Measurements from ENCODE around the gene S1PR4.

S1PR4 gene, protein sequence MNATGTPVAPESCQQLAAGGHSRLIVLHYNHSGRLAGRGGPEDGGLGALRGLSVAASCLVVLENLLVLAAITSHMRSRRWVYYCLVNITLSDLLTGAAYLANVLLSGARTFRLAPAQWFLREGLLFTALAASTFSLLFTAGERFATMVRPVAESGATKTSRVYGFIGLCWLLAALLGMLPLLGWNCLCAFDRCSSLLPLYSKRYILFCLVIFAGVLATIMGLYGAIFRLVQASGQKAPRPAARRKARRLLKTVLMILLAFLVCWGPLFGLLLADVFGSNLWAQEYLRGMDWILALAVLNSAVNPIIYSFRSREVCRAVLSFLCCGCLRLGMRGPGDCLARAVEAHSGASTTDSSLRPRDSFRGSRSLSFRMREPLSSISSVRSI

DNA sequence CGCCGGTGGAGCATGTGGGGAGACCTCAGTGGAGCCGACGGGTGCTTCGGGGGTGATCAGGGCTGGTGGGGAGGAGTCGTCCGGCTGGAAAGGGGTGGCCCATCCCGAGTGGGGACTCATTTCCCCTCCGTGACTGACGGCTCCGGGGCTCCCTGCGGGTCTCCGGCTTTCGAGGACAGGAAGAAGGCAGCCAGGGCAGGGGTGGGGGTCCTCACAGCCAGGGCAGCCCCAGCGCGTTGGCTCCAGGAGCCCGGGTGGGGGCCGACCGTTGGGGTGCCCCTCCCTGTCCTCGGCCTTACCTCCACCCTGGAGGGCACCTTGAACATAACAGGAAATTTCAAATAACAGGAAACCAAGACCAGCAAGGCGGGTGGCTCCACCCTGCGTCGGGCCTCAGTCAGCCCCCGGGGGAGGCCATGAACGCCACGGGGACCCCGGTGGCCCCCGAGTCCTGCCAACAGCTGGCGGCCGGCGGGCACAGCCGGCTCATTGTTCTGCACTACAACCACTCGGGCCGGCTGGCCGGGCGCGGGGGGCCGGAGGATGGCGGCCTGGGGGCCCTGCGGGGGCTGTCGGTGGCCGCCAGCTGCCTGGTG is at the start of gene S1PR4:
Gene S1PR4, plus strand, starts transcription at position 393 of the 596 bp plus-strand sequence. Its CDS starts 24 bp downstream, at position 417.
- DNase-seq, result peak in 1 of 2 donors; percentile 43

DNA sequence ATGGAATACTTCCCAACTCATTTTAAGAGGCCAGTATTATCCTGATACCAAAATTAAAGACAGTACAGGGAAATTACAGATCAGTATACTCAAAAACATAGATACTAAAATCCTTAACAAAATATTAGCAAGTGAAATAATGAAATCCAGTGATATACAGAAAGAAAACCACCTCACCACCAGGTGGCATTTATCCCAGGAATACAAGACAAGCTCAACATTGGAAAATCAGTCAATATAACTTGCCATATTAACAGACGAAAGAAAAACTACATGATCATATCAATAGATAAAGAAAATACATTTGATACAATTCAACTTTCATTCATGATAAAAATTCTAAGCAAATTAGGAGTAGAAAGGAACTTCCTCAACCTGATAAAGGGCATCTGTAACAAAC is 49.5 kb upstream of the S1PR4 start:
- no peak for DNase-seq

DNA sequence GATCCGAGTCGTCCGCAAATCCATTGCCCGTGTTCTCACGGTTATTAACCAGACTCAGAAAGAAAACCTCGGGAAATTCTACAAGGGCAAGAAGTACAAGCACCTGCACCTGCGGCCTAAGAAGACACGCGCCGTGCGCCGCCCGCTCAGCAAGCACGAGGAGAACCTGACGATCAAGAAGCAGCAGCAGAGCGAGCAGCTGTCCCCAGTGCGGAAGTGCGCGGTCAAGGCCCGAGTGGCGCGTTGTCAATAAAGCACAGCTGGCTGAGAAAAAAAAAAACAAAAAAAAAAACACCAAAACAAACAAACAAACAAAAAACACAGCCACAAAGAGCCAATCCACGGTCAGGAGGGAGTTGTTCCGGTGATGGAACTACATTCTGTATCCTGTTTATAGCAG is 47.4 kb upstream of the S1PR4 start:
- no peak for DNase-seq

DNA sequence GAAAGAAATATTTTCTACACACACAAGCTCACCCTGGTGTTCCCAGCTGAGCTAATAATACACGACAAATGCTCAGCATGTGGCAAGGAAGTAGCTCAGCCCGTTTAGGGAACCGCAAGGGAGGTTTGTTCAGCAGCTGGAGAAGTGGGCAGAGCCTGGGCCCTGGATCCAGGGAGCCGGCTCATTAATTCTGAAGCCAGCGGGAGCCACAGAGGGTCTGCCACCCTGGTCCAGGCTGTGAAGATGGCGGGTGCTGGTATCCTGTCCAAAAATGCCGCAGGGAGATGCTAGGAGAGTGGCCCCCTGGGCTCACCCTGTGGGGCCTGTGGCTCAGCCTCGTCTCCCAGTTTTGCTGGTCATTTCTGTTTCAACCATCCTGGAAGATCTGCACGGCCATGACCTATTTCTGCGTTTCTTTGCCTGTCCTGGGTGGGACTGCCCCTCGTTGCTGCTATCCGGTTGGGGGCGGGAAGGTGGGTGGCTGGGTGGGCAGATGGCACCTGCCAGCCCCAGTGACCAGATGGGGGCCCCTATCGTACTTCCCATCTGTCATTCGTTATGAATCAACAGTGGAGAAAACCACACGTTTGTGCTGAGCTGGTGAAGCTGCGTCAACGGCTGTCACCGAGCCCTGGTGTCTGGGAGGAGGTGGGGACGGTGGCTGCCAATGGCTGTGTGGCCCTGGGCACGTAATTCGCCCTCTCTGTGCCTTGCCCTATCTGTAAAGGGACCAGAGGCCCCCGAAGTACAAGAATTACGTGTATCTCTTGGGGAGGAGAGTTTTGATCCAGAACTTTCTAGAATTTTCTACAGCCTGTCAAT is 45.4 kb upstream of the S1PR4 start:
- peak; percentile 72 to 73 for DNase-seq

DNA sequence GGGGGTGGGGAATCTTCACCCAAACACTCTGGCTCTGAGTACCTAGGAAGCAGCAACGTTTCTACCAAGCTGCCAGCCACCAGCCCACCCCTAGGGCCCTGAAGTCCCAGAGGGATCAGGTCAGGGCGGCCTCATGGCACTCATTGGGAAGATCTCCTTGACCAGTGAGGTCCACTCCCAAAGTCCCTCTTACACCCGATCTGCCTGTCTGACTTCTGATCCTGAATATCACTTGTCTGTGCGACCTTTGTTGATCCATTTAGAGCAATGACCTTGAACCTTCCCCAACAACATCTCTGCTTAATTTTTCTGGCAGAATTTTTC is 44.8 kb upstream of the S1PR4 start:
- no peak for DNase-seq

DNA sequence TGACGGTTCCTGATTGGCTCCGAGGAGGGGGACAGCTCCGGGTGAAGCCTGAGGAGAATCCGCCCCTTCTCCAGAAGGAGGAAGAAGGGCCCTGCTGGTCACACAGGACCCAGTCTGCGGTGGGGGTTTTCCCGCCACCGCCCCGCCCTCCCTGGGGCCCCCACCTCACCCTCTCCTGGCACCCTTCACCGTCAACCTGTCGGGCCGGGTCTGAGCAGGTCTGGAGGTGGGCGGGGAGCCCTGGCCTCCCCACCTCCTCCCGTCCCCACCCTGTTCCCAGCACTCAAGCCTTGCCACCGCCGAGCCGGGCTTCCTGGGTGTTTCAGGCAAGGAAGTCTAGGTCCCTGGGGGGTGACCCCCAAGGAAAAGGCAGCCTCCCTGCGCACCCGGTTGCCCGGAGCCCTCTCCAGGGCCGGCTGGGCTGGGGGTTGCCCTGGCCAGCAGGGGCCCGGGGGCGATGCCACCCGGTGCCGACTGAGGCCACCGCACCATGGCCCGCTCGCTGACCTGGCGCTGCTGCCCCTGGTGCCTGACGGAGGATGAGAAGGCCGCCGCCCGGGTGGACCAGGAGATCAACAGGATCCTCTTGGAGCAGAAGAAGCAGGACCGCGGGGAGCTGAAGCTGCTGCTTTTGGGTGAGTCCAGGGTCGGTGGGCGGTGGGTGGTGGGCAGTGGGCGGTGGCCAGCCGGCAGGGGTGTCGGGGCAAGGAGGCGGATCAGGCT is 42.4 kb upstream of the S1PR4 start, which contains the start of gene GNA15:
Gene GNA15, plus strand, starts transcription at position 73 of the 723 bp plus-strand sequence. Its CDS starts 418 bp downstream, at position 491.
- DNase-seq, result peak; percentile 21 to 32

DNA sequence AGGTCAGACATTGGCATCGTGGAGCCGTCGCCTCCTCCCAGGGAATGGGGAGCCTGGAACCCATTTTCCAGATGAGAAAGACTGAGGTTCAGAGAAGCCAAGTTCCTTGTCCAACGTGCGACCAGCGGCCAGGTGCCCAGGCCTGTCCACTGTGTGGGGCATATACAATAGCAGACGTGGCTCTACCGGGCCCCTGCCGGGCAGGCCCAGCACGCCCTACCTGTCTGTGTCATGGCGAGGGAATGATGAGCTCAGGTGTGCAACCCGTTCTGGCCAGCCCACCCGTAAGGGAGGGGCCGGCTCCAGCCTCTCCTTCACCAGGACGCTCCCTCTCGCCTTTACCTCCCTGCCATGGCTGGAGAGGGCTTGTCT is 41.9 kb upstream of the S1PR4 start:
- no peak for DNase-seq

DNA sequence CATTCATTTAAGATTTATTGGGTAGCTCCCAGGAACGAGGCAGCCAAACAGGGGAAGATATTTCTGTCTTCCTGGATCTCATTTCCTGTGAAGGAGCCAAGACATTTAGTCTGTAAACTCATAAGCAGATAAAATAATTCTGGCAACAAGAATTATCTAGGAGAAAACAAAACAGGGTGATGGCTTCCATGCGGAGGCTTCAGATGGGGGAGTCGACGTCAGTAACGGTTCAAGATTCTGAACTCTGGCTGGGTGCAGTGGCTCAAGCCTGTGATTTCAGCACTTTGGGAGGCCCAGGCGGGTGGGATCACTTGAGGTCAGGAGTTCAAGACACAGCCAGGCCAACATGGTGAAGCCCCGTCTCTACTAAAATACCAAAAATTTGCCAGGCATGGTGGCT is 41.5 kb upstream of the S1PR4 start:
- no peak for DNase-seq

DNA sequence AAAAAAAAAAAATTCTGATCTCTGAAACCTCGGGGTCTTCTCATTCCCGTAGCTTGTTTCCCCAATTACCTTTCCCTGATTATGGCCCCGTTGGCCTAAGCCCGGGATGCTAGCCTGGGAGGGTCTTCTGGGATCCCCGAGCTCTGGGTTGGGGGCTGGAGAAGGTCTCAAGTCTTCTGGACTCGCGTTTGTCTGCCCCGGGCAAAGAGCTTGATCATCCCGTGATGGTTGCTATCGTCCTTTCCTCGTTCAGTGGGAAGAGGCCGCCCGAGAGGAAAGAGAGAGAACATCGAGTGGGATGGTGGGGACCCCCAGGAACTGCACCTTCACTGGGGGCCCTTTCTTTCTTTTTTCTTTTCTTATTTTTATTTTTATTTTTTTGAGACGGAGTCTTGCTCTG is 40.3 kb upstream of the S1PR4 start:
- no peak for DNase-seq

DNA sequence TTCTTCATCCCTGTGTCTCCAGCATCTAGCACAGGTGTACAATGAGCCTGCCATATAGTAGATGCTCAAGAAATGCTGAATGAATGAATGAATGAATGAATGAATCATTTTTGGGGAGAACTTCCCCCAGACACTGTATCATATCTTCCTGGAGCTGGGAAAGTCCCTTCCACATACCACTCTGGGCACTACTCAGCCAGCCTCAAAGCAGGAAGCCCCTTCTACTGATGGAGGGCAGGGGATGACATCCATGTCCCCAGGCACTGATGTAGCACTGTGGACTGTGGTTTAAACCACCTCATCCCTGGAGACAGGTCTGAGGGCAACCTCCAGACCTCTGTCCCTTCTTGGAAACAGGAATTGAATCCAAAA is 37.9 kb upstream of the S1PR4 start:
- DNase-seq, result no peak

DNA sequence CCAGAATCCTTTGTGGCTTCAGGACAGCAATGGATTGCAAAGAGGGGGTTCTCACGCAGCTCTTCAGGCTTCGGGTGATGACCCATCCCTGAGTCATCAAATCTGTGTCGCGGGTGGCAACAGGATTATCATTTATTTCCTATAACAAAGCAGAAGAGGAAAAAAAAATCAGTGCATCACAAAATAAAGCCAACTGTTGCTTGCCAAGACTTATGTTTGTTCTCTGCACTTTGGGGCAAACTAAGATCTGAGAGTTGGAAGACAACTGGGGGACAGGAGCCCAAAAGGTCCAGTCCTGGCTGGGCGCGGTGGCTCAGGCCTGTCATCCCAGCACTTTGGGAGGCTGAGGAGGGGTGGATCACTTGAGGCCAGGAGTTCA is 36.3 kb upstream of the S1PR4 start:
- peak; percentile 45 to 46 for DNase-seq

DNA sequence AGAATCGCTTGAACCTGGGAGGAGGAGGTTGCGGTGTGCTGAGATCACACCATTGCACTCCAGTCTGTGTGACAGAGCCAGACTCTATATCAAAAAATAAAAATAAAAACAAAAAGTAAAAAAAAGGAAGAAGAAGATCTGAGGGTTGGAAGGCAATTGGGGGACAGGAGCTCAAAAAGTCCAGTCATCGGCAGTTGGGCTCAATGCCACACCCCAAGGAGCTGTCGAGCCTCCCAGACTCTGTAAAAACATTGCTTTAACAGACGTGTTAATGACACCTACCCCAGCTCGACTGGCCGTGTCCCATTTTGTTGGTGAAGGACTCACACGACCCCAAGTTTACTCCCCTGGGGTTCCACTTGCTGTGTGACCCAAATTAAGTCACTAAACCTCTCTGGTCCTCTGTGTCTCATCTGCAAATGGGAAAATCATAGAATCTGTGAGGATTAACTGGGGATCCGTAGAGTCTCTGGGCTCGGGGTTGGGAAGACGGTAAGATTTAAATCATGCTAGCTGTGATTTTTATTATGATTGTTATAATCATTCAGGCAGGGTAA is 35.7 kb upstream of the S1PR4 start:
- DNase-seq, result no peak

DNA sequence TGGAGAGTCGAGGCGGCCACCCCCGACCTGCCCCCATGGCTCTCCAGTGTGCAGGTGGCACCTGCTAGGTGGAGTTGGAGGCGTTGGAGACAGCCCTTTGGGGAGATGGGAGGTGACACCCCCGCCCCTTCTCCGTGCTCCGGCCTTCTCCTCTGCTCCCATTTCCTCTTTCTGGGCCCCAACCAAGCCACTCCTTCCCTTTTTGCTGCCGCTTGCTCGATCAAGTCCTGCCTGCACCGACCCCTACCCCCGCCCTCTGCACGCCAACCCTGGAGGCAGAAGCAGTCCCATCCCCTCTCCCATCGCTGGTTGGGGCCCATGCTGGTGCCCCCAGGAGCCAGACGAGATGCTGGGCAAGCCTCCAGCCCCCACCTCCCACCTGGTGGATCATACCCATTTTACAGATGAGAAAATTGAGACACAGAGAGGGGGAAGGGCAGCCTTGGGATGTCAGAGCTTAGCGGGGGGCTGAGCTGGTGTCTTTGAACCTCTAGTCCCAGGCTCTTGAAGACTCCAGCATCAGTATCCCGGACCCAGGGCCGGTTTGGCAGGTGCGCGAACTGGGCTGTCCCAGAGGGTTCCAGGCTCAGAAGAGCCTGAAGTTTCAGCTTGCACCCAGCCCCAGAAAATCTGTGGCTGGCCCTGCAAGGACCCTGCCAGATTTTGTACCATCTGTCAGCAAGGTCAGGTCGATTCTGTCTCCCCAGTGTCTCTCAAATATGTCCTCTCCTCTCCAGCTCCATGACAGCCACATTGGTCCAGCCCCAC is 32.5 kb upstream of the S1PR4 start:
- no peak for DNase-seq

DNA sequence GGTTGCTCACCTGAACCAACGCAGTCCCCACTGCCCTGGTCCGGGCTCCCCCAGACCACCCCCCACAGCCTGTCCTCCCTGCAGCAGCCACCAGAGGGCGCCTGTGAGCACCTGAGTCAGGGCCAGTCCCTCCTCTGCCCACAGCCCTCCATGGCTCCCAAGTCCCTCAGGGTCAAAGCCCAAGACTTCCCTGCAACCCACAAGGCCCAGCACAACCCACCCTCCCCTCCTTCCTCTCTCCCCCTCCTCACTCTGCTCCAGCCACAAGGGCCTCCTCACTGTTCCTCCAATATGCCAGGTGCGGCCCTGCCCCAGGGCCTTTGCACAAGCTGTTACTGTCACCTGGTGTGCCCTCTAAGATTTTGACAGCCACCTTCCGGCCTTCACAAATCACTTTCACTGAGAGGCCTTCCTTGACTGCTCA is 31.9 kb upstream of the S1PR4 start:
- peak; percentile 75 to 77 for DNase-seq

DNA sequence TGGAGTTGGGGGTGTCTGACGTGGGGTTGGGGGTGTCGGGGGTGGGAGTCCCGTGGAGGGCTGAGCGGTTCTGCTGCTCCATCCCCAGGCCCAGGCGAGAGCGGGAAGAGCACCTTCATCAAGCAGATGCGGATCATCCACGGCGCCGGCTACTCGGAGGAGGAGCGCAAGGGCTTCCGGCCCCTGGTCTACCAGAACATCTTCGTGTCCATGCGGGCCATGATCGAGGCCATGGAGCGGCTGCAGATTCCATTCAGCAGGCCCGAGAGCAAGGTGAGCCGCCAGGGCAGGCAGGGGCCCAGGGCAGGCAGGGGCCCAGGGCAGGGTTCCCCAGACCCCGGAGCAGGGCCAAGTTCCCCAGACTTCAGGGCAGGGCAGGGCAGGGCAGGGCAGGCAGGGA is 30.1 kb upstream of the S1PR4 start:
- no peak for DNase-seq

DNA sequence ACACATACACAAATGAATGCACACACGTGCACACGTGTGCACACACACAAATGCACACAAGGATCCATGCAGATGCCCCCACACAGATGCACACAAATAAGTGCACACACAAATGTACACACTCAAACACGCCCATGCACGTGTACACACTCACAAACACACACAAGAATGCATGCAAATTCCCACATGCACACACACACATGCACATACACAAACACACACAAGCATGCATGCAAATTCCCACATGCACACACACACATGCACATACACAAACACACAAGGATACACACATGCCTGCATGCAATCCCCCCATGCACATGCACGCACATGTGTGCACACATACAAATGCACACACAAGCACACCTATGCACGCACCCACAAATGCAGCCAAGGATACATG is 29.5 kb upstream of the S1PR4 start:
- DNase-seq, result no peak

DNA sequence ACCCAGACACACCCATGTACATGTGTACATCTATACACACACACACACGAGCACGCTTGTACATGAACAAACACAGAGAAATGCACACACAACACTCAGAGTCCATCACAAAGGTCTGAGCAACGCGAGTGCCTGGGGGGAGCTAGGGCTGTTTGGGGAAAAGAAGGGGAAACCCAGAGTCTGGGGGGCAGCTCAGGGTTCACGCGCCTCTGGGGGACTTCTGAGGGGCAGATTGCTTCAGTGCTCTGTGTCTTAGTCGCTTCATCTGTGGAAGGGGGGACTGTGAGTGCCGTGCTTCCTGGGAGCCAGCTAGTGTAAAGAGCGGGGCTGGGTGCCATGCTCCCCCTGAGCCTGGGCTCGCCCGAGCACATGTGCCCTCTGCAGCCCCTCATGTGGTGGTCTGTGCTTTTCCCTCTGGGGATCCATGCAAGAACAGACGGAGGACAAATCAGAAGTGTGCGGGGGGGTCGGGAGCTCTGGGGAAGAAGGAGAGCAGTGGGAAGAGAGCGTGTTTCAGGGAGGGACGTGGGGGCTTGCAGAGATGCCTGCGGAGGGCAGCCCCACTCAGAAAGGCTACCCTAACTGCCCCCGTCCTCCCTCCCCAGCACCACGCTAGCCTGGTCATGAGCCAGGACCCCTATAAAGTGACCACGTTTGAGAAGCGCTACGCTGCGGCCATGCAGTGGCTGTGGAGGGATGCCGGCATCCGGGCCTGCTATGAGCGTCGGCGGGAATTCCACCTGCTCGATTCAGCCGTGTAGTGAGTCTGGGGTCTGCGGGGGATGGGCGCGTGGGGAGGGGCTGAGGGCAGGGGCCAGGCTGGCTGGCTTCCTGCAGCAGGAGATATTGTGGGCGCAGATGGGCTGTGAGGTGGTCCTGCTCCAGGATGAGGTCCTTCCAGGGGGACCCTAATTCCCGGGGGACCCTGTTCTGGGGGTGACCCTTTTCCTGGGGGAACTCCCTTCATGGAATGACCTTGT is 28.8 kb upstream of the S1PR4 start:
- no peak for DNase-seq

DNA sequence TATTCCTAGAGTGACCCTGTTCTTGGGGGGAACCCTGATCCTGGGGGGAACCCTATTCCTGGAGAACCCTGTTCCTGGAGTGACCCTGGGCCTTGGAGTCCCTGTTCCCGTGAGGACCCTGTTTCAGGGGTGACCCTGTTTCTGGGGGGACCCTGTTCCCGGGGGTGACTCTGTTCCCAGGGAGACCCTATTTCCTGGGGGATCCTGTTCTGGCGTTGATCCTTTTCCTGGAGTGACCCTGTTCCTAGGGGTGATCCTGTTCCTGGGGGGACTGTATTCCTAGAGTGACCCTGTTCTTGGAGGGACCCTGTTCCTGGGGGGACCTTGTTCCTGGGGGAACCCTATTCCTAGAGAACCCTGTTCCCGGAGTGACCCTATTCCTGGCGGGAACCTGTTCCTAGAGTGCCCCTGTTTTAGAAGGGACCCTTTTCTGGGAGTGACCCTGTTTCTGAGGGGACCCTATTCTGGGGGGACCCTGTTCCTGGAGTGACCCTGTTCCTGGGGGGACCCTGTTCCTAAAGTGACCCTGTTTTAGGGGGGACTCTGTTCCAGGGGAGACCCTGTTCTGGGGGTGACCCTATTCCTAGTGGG is 27.7 kb upstream of the S1PR4 start:
- DNase-seq, result no peak

DNA sequence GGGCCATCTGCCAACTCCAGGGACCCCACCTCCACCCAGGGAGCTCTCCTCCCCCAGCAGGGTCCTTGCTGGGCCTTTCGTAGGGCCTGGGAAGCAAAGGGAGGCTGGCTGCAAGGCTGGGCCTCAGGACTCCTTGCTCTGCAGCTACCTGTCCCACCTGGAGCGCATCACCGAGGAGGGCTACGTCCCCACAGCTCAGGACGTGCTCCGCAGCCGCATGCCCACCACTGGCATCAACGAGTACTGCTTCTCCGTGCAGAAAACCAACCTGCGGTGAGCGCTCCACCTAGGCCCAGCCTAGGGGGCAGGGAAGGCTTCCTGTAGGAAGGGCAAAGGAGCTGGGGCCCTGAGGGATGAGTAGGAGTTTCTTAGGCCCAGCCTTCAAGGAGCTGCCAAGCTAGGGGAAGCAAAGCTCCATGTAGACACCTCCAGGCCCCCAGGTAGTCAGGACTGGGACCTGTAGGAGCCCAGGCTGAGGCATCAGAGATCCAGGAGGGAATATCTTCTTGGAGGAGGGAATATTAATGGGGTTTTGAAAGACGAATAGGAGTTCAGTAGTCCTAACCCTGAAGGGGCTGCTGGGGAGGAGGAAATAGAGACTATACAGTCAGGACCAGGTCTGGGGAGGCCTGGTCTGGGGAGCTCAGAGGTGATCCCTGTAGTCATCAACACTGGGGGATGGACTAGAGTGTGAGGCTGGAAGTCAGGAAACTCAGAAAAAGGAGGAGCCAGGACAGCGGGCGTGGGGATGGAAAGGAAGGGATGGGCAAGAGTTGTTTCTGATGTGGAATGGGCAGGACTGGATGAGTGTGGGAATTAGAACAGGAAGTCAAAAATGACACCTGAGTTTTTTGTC is 26.8 kb upstream of the S1PR4 start:
- no peak for DNase-seq

DNA sequence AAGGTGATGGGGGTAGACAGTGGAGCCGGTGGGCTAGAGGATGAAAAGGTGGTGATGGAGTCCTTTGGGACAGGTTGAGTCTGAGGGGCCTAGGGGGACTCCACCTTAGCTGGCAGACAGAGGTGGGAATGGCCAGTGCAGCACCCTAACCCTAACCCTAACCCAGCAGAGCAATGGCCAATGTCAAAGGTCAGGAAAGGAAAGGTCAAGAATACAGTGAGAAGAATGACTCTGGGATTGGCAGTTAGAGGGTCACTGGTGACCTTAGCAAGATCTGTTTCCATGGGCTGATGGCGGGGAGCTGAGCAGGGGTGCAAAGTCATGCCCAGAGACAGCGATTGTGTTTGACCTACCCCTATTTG is 26.2 kb upstream of the S1PR4 start:
- no peak for DNase-seq

Measured in stimulated activated CD4-positive, alpha-beta T cell treated with anti-CD3 and anti-CD28 coated beads, Interleukin-2, amount 100 ng/mL, for 48 hours (primary cell).